Peyer's patch (tissue), 4 donors: Measurements from ENCODE around the gene XYLT1. TPM values are rescaled to one million over a fixed set of nuclear protein-coding genes. Genes with fewer than 3 reads are reported as not detected.

ENCODE experiments used
- DNase-seq, 3 donors: peaks; one replicate each; pipeline ENCODE4 v3.0.0-alpha.2; 2017 to 2019
- H3K27ac ChIP-seq, 4 donors: fragments of 200-600 bp; sonication (generic); one replicate each; pipeline ENCODE4 v1.5.1; 2016 to 2019
- H3K27me3 ChIP-seq, 2 donors: fragments of 200-600 bp; sonication (generic); one replicate each; pipeline ENCODE4 v1.5.1; 2019
- H3K36me3 ChIP-seq, 3 donors: fragments of 200-600 bp; sonication (generic); one replicate each; pipeline ENCODE4 v1.5.1; 2016 to 2019
- H3K4me1 ChIP-seq, 4 donors: fragments of 200-600 bp; sonication (generic); one replicate each; pipeline ENCODE4 v1.5.1; 2016 to 2019
- H3K4me3 ChIP-seq, 4 donors: fragments of 200-600 bp; sonication (generic); 1 replicate in 3 of 4; 2 replicates in 1 of 4; pipeline ENCODE4 v1.5.1; 2016 to 2019; ENCODE audit warnings: mild to moderate bottlenecking in 1 of 4
- H3K9me3 ChIP-seq, 4 donors: fragments of 200-600 bp; sonication (generic); one replicate each; pipeline ENCODE4 v1.5.1; 2016 to 2019; ENCODE audit warnings: mild to moderate bottlenecking in 1 of 4
- POLR2A ChIP-seq, 2 donors: fragments of 450-650 bp; IDR thresholded peaks; one replicate each; pipeline ENCODE4 v1.5.1; 2017; ENCODE audit warnings: antibody characterized with exemption in 2 of 2, mild to moderate bottlenecking in 2 of 2, moderate library complexity in 2 of 2
- total RNA-seq, 4 donors: library from RNA; depleted of rRNA; stranded (reverse); fragments of >200 nt; gene quantifications; one replicate each; pipeline ENCODE4 v1.1.0, GENCODE V29; 2016
- TF ChIP-seq, protein P1 (sequence below), 6 experiments: fragments of 450-650 bp in 4 of 6; fragments of 200-600 bp in 2 of 6; sonication (generic) in 1 of 6; IDR thresholded peaks; one replicate each; pipeline ENCODE4 v1.5.1; 2017 to 2019; ENCODE audit warnings: antibody characterized with exemption in 6 of 6, mild to moderate bottlenecking in 3 of 6, moderate library complexity in 1 of 6

Gene XYLT1
- total RNA-seq, 4 donors from 2014 or later = 18.7 to 42.1 (median 37.7) TPM

DNA sequence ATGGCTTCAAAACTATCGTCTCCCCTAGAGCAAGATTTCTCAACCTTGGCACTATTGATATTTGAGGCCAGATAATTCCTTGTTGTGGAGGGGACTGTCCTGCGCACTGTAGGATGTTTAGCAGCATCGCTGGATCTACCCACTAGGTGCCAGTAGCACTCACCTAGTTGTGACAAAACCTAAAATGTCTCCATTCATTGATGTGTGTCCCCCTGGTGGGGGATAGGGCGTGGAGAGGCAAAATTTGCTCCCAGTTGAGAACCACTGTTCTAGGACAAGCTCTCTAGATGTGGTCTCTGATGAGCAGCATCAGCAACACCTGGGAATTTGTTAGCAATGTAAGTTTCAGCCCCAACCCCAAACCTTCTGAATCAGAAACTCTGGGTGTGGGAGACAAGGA is 259.0 kb downstream of the XYLT1 start:
- no peaks in the 10 kb centered on the region for H3K9me3 ChIP-seq
- no peak overlapping the region for H3K4me3 ChIP-seq
- H3K4me1 ChIP-seq = no peaks in the 10 kb centered on the region
- H3K27me3 ChIP-seq = no peaks in the 10 kb centered on the region
- DNase-seq = no peak
- H3K36me3 ChIP-seq = peaks cover 0 to 4% (median 0%) of the 10 kb centered on the region in 3 donors
- no peak for TF ChIP-seq POLR2A (IDR thresholded peaks at IDR 0.05)
- TF ChIP-seq, protein P1, sequence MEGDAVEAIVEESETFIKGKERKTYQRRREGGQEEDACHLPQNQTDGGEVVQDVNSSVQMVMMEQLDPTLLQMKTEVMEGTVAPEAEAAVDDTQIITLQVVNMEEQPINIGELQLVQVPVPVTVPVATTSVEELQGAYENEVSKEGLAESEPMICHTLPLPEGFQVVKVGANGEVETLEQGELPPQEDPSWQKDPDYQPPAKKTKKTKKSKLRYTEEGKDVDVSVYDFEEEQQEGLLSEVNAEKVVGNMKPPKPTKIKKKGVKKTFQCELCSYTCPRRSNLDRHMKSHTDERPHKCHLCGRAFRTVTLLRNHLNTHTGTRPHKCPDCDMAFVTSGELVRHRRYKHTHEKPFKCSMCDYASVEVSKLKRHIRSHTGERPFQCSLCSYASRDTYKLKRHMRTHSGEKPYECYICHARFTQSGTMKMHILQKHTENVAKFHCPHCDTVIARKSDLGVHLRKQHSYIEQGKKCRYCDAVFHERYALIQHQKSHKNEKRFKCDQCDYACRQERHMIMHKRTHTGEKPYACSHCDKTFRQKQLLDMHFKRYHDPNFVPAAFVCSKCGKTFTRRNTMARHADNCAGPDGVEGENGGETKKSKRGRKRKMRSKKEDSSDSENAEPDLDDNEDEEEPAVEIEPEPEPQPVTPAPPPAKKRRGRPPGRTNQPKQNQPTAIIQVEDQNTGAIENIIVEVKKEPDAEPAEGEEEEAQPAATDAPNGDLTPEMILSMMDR (IDR thresholded peaks at IDR 0.05) = peak in 4 of 6 experiments; percentile 5 to 28 (median 22)
- H3K27ac ChIP-seq = no peak overlapping the region

DNA sequence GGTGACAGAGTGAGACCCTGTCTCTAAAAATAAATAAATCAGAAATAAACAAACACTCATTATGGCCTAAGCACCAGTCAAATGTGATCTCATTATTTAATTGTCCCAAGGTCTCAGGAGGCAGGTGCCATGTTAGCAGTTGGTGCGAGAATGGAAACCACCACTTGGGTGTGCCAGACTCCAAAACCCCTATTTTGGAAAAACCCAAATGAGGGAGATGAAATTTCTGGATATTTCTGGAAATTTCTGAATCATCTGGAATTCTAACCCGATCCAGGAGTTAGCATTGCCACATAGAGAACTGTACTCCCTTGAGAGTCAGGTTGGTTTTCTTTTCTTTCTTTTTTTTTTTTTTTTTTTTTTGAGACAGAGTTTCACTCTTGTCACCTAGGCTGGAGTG is 264.0 kb downstream of the XYLT1 start:
- TF ChIP-seq POLR2A (IDR thresholded peaks at IDR 0.05) = no peak
- TF ChIP-seq, protein P1 (IDR thresholded peaks at IDR 0.05) = no peak
- DNase-seq = no peak
- no peak overlapping the region for H3K27ac ChIP-seq
- no peaks in the 10 kb centered on the region for H3K9me3 ChIP-seq
- no peaks in the 10 kb centered on the region for H3K4me1 ChIP-seq
- no peaks in the 10 kb centered on the region for H3K27me3 ChIP-seq
- no peaks in the 10 kb centered on the region for H3K36me3 ChIP-seq
- H3K4me3 ChIP-seq = no peak overlapping the region

DNA sequence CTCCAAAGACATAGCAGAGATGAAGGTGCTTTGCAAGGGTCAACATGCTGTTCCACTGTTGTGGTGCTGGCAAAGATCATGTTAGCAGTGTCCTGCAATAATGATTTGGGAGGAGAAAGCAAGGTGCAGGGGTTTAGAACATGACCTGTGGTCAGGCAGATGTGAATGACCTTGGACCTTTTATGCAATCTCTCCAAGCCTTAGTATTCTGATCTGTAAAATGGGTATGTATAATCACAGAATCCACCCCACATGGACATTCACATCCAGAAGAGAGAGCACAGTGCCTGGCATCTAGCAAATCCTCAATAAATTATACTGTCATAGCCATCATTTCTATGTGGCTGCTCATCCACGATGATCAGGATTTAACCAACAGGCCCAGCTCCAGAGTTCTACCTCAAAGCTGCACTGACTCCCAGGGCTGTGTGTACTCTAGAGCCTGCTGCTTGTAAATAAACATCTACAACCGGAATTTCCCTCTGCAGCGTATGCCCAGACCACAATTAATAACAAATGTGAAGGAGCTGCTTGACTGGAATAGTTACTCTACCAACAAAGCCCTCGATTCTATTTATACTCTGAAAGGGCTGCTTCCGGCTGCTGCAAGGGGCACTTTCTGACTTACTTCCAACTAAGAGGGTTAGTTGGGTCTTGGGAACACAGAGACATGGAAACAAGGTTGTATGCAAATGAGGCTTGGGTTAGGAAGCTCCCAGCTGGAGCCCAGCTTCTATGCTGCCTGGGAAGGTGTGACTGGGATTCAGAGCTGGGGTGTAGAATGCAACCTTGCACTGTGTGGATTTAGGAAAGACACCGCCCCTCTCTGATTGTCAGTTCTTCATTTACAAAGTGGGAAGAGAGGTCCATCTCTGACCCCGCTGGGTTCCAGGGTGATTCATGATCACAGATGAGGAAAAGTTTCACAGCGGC is 265.2 kb downstream of the XYLT1 start:
- no peak for DNase-seq
- Histone ChIP-seq H3K27me3 (no peaks in the 10 kb centered on the region), H3K27ac (no peak overlapping the region), H3K4me1 (no peaks in the 10 kb centered on the region), H3K4me3 (no peak overlapping the region), H3K9me3 (no peaks in the 10 kb centered on the region), H3K36me3 (no peaks in the 10 kb centered on the region)
- TF ChIP-seq POLR2A (IDR thresholded peaks at IDR 0.05) = no peak
- TF ChIP-seq, protein P1 (IDR thresholded peaks at IDR 0.05) = no peak

DNA sequence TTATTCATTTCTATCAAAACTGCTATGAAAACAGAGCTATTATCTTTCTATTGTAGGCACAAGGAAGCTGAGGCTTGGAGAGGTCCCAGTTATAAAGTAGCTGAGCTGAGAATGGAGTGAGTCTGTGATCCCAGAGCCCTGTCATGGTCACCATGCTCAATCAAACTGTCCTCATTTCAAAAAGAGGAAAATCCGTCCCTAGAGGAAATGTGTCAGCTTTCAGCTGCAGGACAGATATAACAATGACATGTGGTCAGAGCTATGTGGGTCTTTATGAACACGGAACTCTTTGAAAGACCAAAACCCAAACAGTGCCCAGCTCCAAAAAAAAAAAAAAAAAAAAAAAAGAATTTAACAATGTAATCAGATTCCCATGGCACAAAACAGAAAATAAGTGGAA is 266.1 kb downstream of the XYLT1 start:
- H3K4me3 ChIP-seq = no peak overlapping the region
- H3K36me3 ChIP-seq = peaks cover 0 to 9% (median 0%) of the 10 kb centered on the region in 3 donors
- no peak for DNase-seq
- H3K27ac ChIP-seq = no peak overlapping the region
- no peaks in the 10 kb centered on the region for H3K27me3 ChIP-seq
- no peaks in the 10 kb centered on the region for H3K4me1 ChIP-seq
- TF ChIP-seq, protein P1 (IDR thresholded peaks at IDR 0.05) = no peak
- TF ChIP-seq POLR2A (IDR thresholded peaks at IDR 0.05) = no peak
- H3K9me3 ChIP-seq = no peaks in the 10 kb centered on the region

DNA sequence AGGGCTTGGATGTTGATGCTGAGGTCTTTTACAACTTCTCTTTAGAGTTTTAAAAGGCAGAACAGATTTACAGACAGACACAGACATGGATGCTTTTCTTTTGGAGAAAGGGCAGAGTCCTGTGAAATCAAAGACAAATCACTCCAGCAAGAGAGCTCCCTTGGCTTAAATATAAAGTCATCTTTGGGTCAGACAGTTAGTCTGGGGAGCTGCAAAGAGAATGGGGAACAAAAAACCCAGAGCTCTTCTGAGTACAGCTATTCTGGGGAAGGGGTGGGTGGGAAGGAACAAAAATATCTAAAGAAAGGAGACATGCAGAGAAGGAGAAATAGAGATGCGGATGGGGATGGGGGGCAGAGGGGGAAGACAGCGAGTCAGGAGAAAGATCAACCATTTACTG is 266.6 kb downstream of the XYLT1 start:
- DNase-seq = no peak
- H3K27me3 ChIP-seq = no peaks in the 10 kb centered on the region
- TF ChIP-seq, protein P1 (IDR thresholded peaks at IDR 0.05) = no peak
- TF ChIP-seq POLR2A (IDR thresholded peaks at IDR 0.05) = no peak
- no peaks in the 10 kb centered on the region for H3K4me1 ChIP-seq
- H3K27ac ChIP-seq = no peak overlapping the region
- H3K4me3 ChIP-seq = no peak overlapping the region
- H3K36me3 ChIP-seq = peaks cover 0 to 13% (median 0%) of the 10 kb centered on the region in 3 donors
- H3K9me3 ChIP-seq = no peaks in the 10 kb centered on the region
